GM12878 (cell line): ENCODE results near the gene STRN4. TPM values are rescaled to one million over a fixed set of nuclear protein-coding genes. Genes with fewer than 3 reads are reported as not detected.

Experiments used
- BACH1 ChIP-seq: fragments of 450-650 bp; IDR thresholded peaks from 2 replicates; pipeline ENCODE4 v1.6.1; 2017; ENCODE audit warnings: mild to moderate bottlenecking, borderline replicate concordance
- CBX3 ChIP-seq: fragments of 200-600 bp; sonication (generic); IDR thresholded peaks from 2 replicates; pipeline ENCODE4 v1.6.1; 2016; ENCODE audit warnings: low read depth, borderline replicate concordance
- EED ChIP-seq: sonication (generic); IDR thresholded peaks from 2 replicates; pipeline ENCODE4 v1.6.1; 2016; ENCODE audit warnings: antibody characterized with exemption, low read depth
- EZH2 ChIP-seq: IDR thresholded peaks from 2 replicates; pipeline ENCODE4 v1.6.1; 2012; ENCODE audit warnings: low read depth, mild to moderate bottlenecking, control low read depth, inconsistent platforms, low read length, borderline replicate concordance; ENCODE audit not compliant: control insufficient read depth
- HCFC1 ChIP-seq: fragments of 150-350 bp; IDR thresholded peaks from 2 replicates; pipeline ENCODE4 v1.6.1; 2014; ENCODE audit warnings: low read length
- IKZF2 ChIP-seq, 2 experiments: fragments of 450-650 bp; IDR thresholded peaks; 2 replicates each; pipeline ENCODE4 v1.6.1; 2017; ENCODE audit warnings: mild to moderate bottlenecking in 2 of 2, moderate library complexity in 2 of 2
- KLF5 ChIP-seq: fragments of 450-650 bp; IDR thresholded peaks from 2 replicates; pipeline ENCODE4 v1.6.1; 2014; ENCODE audit warnings: mild to moderate bottlenecking; ENCODE audit not compliant: partially characterized antibody
- LARP7 ChIP-seq: fragments of 450-650 bp; IDR thresholded peaks from 2 replicates; pipeline ENCODE4 v1.6.1; 2017; ENCODE audit warnings: mild to moderate bottlenecking
- MEF2A ChIP-seq: IDR thresholded peaks from 2 replicates; pipeline ENCODE4 v1.6.1; 2011; ENCODE audit warnings: low read depth, mild to moderate bottlenecking, low read length, moderate library complexity; ENCODE audit not compliant: insufficient read depth
- MEF2B ChIP-seq: fragments of 450-650 bp; IDR thresholded peaks from 2 replicates; pipeline ENCODE4 v1.6.1; 2018; ENCODE audit warnings: mild to moderate bottlenecking, moderate library complexity; ENCODE audit not compliant: partially characterized antibody, poor library complexity, severe bottlenecking
- NBN ChIP-seq: fragments of 450-650 bp; IDR thresholded peaks from 2 replicates; pipeline ENCODE4 v1.6.1; 2016
- NFIC ChIP-seq: IDR thresholded peaks from 2 replicates; pipeline ENCODE4 v1.6.1; 2012; ENCODE audit warnings: low read depth, mild to moderate bottlenecking, inconsistent platforms, low read length, moderate library complexity
- POLR2A ChIP-seq: IDR thresholded peaks from 2 replicates; pipeline ENCODE4 v1.6.1; 2011; ENCODE audit warnings: low read depth, mild to moderate bottlenecking, low read length
- SMARCA5 ChIP-seq: fragments of 450-650 bp; IDR thresholded peaks from 2 replicates; pipeline ENCODE4 v1.6.1; 2017; ENCODE audit warnings: mild to moderate bottlenecking
- ZNF207 ChIP-seq: fragments of 450-650 bp; IDR thresholded peaks from 2 replicates; pipeline ENCODE4 v1.6.1; 2014; ENCODE audit warnings: antibody characterized with exemption, mild to moderate bottlenecking, borderline replicate concordance
- polyA plus RNA-seq, 11 experiments: library from polyadenylated mRNA; depleted of rRNA in 4 of 11; unstranded in 6 of 11; stranded (reverse) in 5 of 11; fragments of >200 nt; fragmentation: Nextera tagmentation in 4 of 11; fragmentation: Illumina TruSeq in 1 of 11; extraction: Ambion mirVana in 4 of 11; extraction: Trizol in 1 of 11; gene quantifications; 1 replicate in 1 of 11; 2 replicates in 10 of 11; pipeline versions ENCODE4 v1.2.1 to v1.2.3, GENCODE V29; 2011 to 2016; ENCODE audit warnings: inconsistent platforms in 2 of 11, missing spikeins in 2 of 11, low read depth in 1 of 11
- total RNA-seq, 4 experiments: library from RNA; depleted of rRNA in 3 of 4; stranded (reverse); fragments of >200 nt in 3 of 4; fragmentation: Illumina TruSeq in 1 of 4; extraction: Trizol in 1 of 4; gene quantifications; 2 replicates each; pipeline versions ENCODE4 v1.2.1 to v1.2.3, GENCODE V29; 2013 to 2021
- TF ChIP-seq, protein P1 (sequence below): fragments of 450-650 bp; IDR thresholded peaks from 2 replicates; pipeline ENCODE4 v1.6.1; 2018; ENCODE audit warnings: borderline replicate concordance, mild to moderate bottlenecking; ENCODE audit not compliant: partially characterized antibody

The STRN4 gene
- total and polyA plus RNA-seq, 10 of the 15 experiments (the other 5 are each of a cell fraction or from before 2014, with no cell fraction given) = 0.42 to 62.8 (median 22.5) TPM

DNA sequence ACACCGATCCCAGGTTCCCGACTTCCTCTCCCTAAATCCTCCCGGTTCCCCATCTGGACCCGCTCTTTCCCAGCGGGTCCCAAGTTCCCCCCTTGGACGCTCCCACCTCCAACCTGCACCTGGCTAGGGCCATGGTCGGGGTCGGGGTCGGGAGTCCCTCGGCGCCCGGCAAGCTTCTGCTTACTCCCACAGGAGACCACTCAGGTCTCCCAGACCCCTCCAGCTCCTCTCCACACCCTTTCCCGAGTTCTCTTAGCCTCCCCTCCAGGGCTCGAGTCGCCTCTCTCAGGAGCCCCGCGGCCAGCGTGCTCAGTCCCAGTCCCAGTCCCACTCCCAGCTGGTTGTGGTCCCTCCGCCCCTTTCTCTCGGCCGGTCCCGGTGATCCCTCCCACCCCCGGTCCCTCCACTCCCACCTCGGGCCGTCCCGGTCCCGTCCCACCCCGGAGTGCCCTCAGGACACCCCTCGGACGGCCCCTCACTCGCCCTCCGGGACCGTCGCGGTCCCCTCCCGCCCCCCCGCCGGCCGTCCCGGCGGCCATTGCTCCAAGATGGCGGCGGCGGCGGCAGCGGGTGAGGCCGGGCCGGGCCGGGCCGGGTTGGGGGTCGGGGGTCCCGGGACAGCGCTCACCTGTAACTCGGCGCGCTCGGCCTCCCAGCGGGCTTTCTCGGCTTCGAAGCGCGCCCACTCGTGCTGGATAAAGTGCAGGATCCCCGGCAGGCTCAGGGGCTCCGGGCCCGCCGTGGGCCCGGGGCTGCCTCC, 549 bp downstream of the STRN4 start, which contains the start of gene FKRP (continued):
- TF ChIP-seq MEF2B (no peak), BACH1 (peak; percentile 13), SMARCA5 (no peak), NBN (0 out of 2 replicates have a peak, but pooled peaks have one; percentile 27), CBX3 (no peak), HCFC1 (no peak), ZNF207 (no peak), LARP7 (peak; percentile 21), MEF2A (no peak), IKZF2 (IDR thresholded peaks at IDR 0.05) (peak; percentile 20 to 51; a peak in 2 of 4 replicates), EZH2 (no peak), POLR2A (peak; percentile 66), NFIC (no peak), KLF5 (no peak), EED (peak; percentile 44; the same call in 1 of the 2 replicates)
- TF ChIP-seq, protein P1, sequence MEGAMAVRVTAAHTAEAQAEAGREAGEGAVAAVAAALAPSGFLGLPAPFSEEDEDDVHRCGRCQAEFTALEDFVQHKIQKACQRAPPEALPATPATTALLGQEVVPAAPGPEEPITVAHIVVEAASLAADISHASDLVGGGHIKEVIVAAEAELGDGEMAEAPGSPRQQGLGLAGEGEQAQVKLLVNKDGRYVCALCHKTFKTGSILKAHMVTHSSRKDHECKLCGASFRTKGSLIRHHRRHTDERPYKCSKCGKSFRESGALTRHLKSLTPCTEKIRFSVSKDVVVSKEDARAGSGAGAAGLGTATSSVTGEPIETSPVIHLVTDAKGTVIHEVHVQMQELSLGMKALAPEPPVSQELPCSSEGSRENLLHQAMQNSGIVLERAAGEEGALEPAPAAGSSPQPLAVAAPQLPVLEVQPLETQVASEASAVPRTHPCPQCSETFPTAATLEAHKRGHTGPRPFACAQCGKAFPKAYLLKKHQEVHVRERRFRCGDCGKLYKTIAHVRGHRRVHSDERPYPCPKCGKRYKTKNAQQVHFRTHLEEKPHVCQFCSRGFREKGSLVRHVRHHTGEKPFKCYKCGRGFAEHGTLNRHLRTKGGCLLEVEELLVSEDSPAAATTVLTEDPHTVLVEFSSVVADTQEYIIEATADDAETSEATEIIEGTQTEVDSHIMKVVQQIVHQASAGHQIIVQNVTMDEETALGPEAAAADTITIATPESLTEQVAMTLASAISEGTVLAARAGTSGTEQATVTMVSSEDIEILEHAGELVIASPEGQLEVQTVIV = no peak
